Right ventricle myocardium inferior (tissue), 1 donor: ENCODE results near the gene CSNK1G1. TPM values are rescaled to one million over a fixed set of nuclear protein-coding genes. Genes with fewer than 3 reads are reported as not detected.
"Not testable (repeated sequence)": the region's sequence is repeated elsewhere in the genome, so short reads cannot be mapped to it uniquely, and the experiment has no call there.

ENCODE experiments used
- ATAC-seq: fragments of 200-7000 bp; cut with Tn5 transposase; one replicate; pipeline ENCODE4 v1.9.1; 2020; ENCODE audit warnings: mild to moderate bottlenecking, moderate library complexity
- DNase-seq: peaks from one replicate; pipeline ENCODE4 v3.0.0; 2021; ENCODE audit errors: missing footprints
- intact Hi-C: fragments of 100-400 bp; cut with DNase I; formaldehyde crosslinking; loops from one replicate; pipeline ENCODE4 v1.11.0; 2022
- long read RNA-seq: library from polyadenylated mRNA; unstranded; transcript quantifications from one replicate; pipeline ENCODE4 v2.0.0, GENCODE V29; 2021
- total RNA-seq: library from RNA; stranded (reverse); fragmentation: NEBNext Ultra II Directional; extraction: Animal tissue kit (Norgen Biotek cat#: 25700); gene quantifications from one replicate; pipeline ENCODE4 v1.2.1, GENCODE V29; 2021
- donor health status: DM: no; HTN: yes; CAD: no; lungs with severe emphysema.

CSNK1G1 gene
- 5.5 TPM for total RNA-seq
- long read RNA-seq, partial matches to known transcripts: 0 of 1 reads
- long read RNA-seq, other reads (novel, unspliced or antisense): 1 of 1 reads

DNA sequence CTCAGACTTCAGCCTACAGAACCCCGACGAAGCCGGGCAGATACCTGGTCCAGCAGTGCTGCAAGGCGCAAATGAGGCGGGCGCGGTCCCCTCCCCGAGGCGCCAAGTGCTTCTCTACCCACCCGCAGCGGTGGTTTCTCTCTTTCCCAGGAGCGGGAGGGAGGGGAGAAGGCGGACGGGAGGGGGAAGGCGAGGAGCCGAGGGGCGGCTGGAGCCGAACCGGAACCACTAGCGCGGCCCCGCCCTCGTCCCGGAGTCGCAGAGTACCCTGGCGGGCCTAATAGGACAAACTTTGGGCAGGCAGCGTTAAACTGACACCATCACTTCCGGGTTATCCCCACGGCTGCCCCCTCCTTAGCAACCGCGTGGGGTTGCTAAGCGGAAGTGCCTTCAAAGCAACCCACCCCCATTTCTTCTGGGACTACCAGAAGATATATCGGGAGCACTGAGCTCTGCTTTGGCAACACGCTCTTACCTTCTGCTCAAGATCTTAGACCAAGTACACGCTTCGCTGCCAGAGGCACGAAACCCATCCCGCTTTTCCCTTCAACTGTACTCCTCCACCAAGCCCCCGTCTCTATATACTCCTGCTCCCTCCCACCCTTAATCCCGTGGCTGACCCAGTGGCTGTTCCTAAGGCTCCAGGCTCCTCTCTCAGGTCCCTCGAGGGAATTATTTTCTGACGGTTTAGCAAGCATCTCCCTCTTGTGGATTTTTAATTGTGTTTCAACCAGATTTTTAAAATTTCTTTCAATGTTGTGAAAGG is at the start of gene CSNK1G1:
CSNK1G1 (minus strand) TSS at position 230 of the 766 bp plus-strand sequence. CDS start 55,674 bp downstream, outside the sequence.
- intact Hi-C loops: loop anchor here (2.0 to 10.0 kb wide), 2 partner anchors 145 to 191 kb away; partner anchors contain the start of gene PPIB
- DNase-seq (peak; percentile 96), ATAC-seq (peak; percentile 100)

DNA sequence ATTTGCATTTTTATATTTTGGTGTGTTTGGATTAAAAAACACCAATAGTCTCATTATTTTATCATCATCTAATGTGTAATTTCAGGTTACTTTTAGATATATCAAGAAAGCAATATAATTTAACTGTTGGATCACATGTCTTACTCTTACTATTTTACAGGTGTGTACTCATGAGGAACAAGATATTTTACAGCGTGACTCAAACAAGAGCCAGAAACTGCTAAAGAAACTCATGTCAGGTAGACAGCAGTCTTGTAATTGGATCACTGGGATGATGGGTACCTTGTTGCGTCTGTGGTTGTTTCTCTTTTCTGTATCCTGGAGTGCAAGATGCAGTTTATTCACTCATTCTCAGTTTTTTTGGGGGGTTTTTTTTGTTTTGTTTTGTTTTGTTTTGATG is 44.6 kb upstream of the CSNK1G1 start:
- DNase-seq (no peak), ATAC-seq (no peak)
- intact Hi-C loops: no loop called here

- intact Hi-C loops: no loop called here
- no peak for ATAC-seq
- DNase-seq: no peak
These were observed 42.6 kb upstream of the CSNK1G1 start for GRCh38 chr15:64398575-64398974.

- ATAC-seq: no peak
- intact Hi-C loops: no loop called here
These were observed 40.8 kb upstream of the CSNK1G1 start for GRCh38 chr15:64396789-64397188.

DNA sequence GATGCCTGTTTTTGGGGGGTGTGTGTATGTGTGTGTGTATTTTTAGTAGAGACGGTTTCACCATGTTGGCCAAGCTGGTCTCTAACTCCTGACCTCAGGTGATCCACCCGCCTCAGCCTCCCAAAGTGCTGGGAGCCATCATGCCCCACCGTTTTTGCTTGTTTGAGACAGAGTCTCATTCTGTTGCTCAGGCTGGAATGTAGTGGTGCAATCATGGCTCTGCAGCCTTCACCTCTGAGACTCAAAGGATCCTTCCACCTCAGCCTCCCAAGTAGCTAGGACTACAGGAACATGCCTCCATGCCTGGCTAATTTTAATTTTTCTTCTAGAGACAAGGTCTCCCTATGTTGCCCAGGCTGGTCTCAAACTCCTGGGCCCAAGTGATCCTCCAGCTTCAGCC is 36.5 kb upstream of the CSNK1G1 start:
- ATAC-seq, DNase-seq, intact Hi-C loops: not testable (repeated sequence)

More at GRCh38 chr15:64396789-64397188, 40.8 kb upstream of the CSNK1G1 start:
- no peak for DNase-seq

DNA sequence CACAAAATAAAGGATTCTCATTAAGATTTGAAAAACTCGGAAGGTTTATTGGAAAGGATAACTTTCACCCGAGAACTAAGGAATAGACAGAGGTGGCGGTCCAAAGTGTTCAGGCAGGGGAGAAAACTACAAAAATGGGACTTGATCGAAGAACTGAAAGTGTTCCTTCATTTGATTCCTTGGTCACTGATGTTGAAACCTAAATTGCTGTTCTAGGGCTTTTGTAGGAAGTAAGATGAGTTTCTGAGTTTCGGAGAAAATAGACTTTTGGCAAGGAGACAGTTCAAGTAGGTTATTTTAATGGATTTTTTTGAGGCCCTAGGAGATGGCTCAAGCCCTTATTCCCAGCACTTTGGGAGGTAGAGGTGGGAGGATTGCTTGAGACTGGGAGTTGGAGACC is 33.1 kb upstream of the CSNK1G1 start:
- intact Hi-C loops: loop anchor here (10.0 kb wide), 1 partner anchor 174 kb away; no protein-coding TSS in a partner anchor
- DNase-seq (no peak), ATAC-seq (no peak)

DNA sequence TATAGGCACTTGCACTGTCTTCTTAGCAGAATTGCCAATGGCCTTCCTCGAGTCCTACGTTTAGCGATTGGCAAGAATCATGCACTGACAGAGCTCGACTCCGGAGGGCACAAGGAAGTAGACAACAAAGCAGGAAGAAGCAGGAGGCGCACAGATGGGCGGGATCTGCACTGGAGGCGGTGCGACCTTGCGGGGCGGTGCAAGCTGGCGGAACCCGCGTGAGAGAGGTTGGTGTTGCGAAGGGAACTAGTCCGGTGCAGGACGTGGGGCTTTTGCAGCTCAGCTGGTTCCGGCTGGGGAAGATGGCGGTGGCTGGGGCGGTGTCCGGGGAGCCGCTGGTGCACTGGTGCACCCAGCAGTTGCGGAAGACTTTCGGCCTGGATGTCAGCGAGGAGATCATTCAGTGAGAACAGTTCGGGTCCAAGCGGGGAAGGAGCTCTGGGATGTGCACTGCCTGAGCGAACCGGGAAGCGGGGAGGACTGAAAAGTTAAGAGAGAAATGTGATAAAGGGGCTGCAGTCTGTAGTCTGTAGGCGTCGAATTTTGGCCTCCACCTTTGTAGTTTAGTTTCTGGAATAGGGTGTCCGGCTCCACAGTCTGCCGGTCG is 31.7 kb upstream of the CSNK1G1 start, which contains the start of gene TRIP4:
TRIP4 (plus strand) TSS at position 275 of the 607 bp plus-strand sequence; CDS start at position 303, 28 bp downstream.
- intact Hi-C loops: loop anchor here (10.0 kb wide), 1 partner anchor 173 kb away; no protein-coding TSS in a partner anchor
- peak; percentile 99 for ATAC-seq
- DNase-seq: peak; percentile 97

DNA sequence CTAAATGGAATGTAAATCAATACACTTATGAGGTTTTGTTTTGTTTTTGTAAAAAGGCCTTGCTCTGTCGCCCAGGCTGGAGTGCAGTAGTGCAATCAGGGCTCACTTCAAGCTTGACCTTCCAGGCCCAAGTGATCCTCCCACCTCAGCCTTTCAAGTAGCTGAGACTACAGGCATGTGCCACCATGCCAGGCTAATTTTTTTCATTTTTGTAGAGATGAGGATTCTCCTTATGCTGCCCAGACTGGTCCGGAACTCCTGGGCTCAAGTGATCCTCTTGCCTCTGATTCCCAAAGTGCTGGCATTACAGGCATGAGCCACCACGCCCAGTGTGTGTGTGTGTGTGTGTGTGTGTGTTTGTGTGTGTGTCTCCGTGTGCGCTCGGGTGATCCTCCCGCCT is 30.3 kb upstream of the CSNK1G1 start:
- intact Hi-C loops: loop anchor here (10.0 kb wide), 1 partner anchor 171 kb away; no protein-coding TSS in a partner anchor
- no peak for ATAC-seq
- no peak for DNase-seq

GRCh38 chr15:64383760-64384159 is 27.8 kb upstream of the CSNK1G1 start:
- intact Hi-C loops: loop anchor here (10.0 kb wide), 1 partner anchor 169 kb away; no protein-coding TSS in a partner anchor
- ATAC-seq: no peak
- DNase-seq: no peak

DNA sequence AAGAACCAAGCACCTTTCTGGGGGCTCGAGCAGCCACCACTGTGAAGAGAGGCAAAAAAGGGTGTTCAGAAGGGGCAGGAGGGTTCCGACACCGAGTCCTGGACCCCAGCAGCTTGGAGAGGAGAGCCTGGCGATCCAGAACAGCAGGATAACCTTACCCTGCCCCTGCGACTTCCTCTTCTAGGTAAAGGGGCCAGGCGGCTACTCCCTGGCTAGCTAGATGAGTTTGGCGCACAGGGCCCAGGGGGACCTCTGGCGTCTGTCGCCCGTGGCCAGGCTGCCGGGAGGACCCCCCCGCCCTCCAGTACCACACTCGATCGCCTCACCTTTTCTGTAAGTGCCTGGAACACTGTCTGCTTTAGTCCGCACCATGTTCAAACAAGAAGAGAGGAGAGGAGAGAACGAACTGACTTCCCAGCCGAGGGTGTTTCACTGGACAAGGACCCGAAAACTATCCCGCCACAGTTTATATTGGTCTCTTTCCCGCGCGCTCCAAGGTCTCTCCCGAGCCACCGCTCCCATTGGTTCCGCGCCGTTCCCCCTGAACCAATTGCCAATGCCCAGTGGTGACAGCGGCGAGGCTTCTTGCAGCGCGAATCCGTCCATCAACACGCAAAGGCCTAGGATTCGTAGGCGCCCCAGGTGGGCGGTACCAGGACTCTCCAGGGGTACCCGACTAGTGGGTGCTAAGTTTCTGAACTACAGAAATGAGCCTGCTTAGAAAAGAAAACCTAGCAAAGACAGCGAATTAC is 25.2 kb upstream of the CSNK1G1 start, which contains the start of gene PCLAF:
PCLAF (minus strand) TSS at position 442 of the 752 bp plus-strand sequence; CDS start at position 372, 70 bp downstream.
- peak; percentile 100 for ATAC-seq
- peak; percentile 97 for DNase-seq
- intact Hi-C loops: loop anchor here (10.0 kb wide), 1 partner anchor 166 kb away; no protein-coding TSS in a partner anchor

- intact Hi-C loops: loop anchor here (10.0 kb wide), 1 partner anchor 165 kb away; no protein-coding TSS in a partner anchor
- ATAC-seq, DNase-seq: not testable (repeated sequence)
These were observed 24.3 kb upstream of the CSNK1G1 start for GRCh38 chr15:64380130-64380870.

DNA sequence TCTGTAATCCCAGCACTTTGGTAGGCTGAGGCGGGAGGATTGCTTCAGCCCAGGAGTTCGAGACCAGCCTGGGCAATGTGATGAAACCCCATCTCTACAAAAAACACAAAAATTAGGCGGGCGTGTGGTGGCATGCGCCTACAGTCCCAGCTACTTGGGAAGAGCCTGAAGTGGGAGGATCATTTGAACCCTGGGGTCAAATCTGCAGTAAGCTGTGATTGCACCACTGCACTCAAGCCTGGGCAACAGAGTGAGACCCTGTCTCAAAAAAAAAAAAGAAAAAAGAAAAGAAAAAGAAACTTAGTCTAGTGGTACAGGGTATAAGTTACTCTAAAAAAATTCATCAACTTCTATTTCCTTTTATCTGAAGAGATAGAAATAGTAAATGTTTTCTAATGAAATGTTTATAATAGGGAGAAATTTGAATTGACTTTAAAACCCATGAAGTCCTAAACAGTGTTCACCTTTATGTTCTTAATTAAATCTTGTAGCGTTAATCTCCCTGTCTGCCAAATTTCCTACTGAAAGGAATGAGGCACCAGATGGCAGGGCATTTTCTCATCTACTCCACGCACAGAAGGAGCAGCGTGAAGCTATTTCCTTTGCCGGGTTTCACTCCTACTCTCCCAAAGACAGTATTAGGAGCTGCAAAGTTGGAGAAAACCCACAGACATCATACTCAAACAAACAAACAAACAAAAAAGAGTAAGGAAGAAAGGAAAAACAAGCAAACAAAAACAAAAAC is 23.4 kb upstream of the CSNK1G1 start:
- ATAC-seq (no peak), DNase-seq (no peak)
- intact Hi-C loops: no loop called here

- DNase-seq (no peak), ATAC-seq (no peak)
- intact Hi-C loops: no loop called here
These were observed 17.4 kb upstream of the CSNK1G1 start for GRCh38 chr15:64373360-64373759.

DNA sequence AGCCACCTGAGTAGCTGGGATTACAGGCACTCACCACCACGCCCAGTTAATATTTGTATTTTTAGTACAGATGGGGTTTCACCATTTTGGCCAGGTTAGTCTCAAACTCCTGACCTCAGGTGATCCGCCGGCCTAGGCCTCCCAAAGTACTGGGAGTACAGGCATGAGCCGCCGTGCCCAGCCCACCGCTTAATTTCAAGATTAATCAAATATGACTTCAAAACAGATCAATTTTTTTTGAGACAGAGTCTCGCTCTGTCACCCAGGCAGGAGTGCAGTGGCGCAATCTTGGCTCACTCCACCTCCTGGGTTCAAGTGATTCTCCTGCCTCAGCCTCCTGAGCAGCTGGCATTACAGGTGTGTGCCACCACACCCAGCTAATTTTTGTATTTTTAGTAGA is 15.4 kb upstream of the CSNK1G1 start:
- intact Hi-C loops, ATAC-seq, DNase-seq: not testable (repeated sequence)

- ATAC-seq: no peak
- no peak for DNase-seq
- intact Hi-C loops: no loop called here
These were observed 13.2 kb upstream of the CSNK1G1 start for GRCh38 chr15:64369078-64369607.

DNA sequence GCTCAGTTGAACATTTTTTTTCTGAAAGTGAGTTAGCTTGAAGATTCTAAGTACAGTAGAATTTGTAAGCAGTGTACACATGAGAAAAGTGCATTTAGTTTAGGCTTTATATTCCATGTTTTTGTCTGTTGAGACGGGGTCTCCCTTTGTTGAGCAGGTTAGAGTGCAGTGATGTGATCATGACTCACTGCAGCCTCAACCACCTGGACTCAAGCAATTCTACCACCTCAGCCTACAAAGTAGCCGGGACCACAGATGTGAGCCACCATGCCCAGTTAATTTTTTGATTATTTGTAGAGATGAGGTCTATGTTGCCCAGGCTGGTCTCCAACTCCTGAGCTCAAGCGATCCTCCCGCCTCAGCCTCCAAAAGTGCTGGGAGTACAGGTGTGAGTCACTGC is 5.3 kb upstream of the CSNK1G1 start:
- intact Hi-C loops: no loop called here
- ATAC-seq (no peak), DNase-seq (no peak)

- DNase-seq: no peak
These were observed 702 bp upstream of the CSNK1G1 start for GRCh38 chr15:64356710-64357040.

More at GRCh38 chr15:64356710-64357040, 702 bp upstream of the CSNK1G1 start:
- ATAC-seq: no peak
- intact Hi-C loops: loop anchor here (2.0 to 10.0 kb wide), 2 partner anchors 146 to 192 kb away; partner anchors contain the start of gene PPIB
